OCI-LY3 (cell line): ENCODE results near the gene FANCE.

Experiments
- EZH2phosphoT487 ChIP-seq: fragments of 200-600 bp; shearing (Covaris generic); IDR thresholded peaks from 2 replicates; pipeline ENCODE4 v1.6.1; 2018; ENCODE audit warnings: antibody characterized with exemption, mixed run types, low read depth
- TF ChIP-seq, protein P1 (sequence below): fragments of 200-600, 300-600 bp; sonication (generic); IDR thresholded peaks from 2 replicates; pipeline ENCODE4 v1.5.1; 2014; ENCODE audit warnings: antibody characterized with exemption, low read length, low read depth

DNA sequence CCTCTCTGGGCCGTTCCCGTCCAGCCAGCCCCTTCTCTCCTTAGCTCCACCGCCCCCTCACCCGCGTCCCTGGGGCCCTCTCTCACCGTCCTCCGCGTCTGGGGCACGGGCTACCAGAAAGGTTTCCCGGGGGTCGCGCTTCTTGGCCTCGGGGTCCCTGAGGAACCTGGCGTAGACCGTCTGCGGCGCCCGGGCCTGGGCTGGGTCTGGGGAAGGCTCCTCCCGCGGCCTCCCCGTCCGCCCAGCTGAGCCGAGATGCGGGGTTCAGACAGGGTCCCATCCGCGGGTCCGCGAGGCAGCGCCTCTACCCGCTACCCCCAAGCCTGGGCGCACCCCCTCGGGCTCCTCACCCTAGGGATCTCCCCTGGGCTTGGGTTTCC, 59.4 kb downstream of the FANCE start:
- TF ChIP-seq, protein P1, sequence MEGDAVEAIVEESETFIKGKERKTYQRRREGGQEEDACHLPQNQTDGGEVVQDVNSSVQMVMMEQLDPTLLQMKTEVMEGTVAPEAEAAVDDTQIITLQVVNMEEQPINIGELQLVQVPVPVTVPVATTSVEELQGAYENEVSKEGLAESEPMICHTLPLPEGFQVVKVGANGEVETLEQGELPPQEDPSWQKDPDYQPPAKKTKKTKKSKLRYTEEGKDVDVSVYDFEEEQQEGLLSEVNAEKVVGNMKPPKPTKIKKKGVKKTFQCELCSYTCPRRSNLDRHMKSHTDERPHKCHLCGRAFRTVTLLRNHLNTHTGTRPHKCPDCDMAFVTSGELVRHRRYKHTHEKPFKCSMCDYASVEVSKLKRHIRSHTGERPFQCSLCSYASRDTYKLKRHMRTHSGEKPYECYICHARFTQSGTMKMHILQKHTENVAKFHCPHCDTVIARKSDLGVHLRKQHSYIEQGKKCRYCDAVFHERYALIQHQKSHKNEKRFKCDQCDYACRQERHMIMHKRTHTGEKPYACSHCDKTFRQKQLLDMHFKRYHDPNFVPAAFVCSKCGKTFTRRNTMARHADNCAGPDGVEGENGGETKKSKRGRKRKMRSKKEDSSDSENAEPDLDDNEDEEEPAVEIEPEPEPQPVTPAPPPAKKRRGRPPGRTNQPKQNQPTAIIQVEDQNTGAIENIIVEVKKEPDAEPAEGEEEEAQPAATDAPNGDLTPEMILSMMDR = no peak
- no peak for TF ChIP-seq EZH2phosphoT487
